Measurements from ENCODE around the gene SPTLC3.

DNA sequence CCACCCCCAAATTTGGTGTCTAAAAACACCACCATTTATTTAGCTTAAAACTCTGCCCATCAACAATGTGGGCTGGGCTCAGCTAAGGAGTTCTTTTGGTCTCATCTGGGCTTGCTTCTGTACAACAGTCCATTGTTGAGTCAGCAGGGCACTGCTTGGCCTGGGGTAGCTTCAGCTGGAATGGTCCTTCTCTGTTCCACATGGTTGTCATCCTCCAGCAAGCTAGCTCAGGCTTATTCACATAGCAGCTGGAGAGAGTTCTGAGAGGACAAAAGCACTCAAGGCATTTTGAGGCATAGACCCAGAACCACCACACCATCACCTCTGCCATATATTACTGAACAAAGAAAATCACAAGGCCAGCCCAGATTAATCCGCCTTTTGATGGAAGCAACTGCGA is 116.7 kb downstream of the SPTLC3 start:
- TF ChIP-seq CTCF (IDR thresholded peaks at IDR 0.05): no peak
- no peak for TF ChIP-seq EP300 (IDR thresholded peaks at IDR 0.05)
- TF ChIP-seq POLR2A (IDR thresholded peaks at IDR 0.05): no peak
